H1 (cell line): ENCODE results near the gene SLC24A3. TPM values are rescaled to one million over a fixed set of nuclear protein-coding genes. Genes with fewer than 3 reads are reported as not detected.

Source experiments
- ATF2 ChIP-seq: IDR thresholded peaks from 2 replicates; pipeline ENCODE4 v1.6.1; 2012; ENCODE audit warnings: low read length, inconsistent platforms
- BRCA1 ChIP-seq: IDR thresholded peaks from 2 replicates; pipeline ENCODE4 v1.6.1; 2012; ENCODE audit warnings: low read depth, low read length, improper control_type of control experiment
- CHD1 ChIP-seq: IDR thresholded peaks from 2 replicates; pipeline ENCODE4 v1.6.1; 2012; ENCODE audit warnings: low read depth, low read length, improper control_type of control experiment
- CHD7 ChIP-seq: fragments of 300-600 bp; sonication (generic); IDR thresholded peaks from 2 replicates; pipeline ENCODE4 v1.7.1; 2012; ENCODE audit warnings: low read length, moderate library complexity, mild to moderate bottlenecking, inconsistent platforms; ENCODE audit not compliant: insufficient replicate concordance
- JUND ChIP-seq: IDR thresholded peaks from 2 replicates; pipeline ENCODE4 v1.6.1; 2011; ENCODE audit warnings: mild to moderate bottlenecking, improper control_type of control experiment, low read length
- MAFK ChIP-seq: IDR thresholded peaks from 2 replicates; pipeline ENCODE4 v1.6.1; 2012; ENCODE audit warnings: low read depth, mild to moderate bottlenecking, improper control_type of control experiment, low read length
- POLR2A ChIP-seq, 2 experiments: IDR thresholded peaks; 1 replicate in 1 of 2; 2 replicates in 1 of 2; pipeline ENCODE4 v1.6.1; 2011; ENCODE audit warnings: low read depth in 2 of 2, low read length in 2 of 2, mild to moderate bottlenecking in 2 of 2; ENCODE audit errors: control extremely low read depth in 1 of 2
- USF2 ChIP-seq: IDR thresholded peaks from 2 replicates; pipeline ENCODE4 v1.6.1; 2011; ENCODE audit warnings: low read length, improper control_type of control experiment
- polyA plus RNA-seq, 7 experiments: library from polyadenylated mRNA; depleted of rRNA in 3 of 7; stranded (reverse) in 5 of 7; unstranded in 2 of 7; fragments of >200 nt in 5 of 7; fragments of 200-250 nt in 2 of 7; gene quantifications; 1 replicate in 5 of 7; 2 replicates in 1 of 7; 4 replicates in 1 of 7; pipeline versions ENCODE4 v1.2.1 to v1.2.3, GENCODE V29; 2011 to 2013; ENCODE audit warnings: missing spikeins in 2 of 7, mixed read lengths in 2 of 7
- total RNA-seq: library from RNA; stranded (reverse); fragmentation: NEBNext Ultra II Directional; extraction: Animal tissue kit (Norgen Biotek cat#: 25700); gene quantifications from 2 replicates; pipeline ENCODE4 v1.2.1, GENCODE V29; 2021

The SLC24A3 gene
- total and polyA plus RNA-seq, 2 of the 8 experiments (the other 6 are each of a cell fraction or from before 2014, with no cell fraction given): 4.5 to 6.3 TPM

GRCh38 chr20:19742974-19743639, 530.7 kb downstream of the SLC24A3 start (continued):
- TF ChIP-seq CHD7 (no peak), POLR2A (IDR thresholded peaks at IDR 0.05; ENCODE audit: control extremely low read depth in 1 of 2, low read depth in 2 of 2, low read length in 2 of 2) (no peak), MAFK (no peak), USF2 (no peak), CHD1 (no peak), JUND (no peak), ATF2 (no peak), BRCA1 (no peak)
